HG03457 (cell line): ENCODE measurements around the gene NUP153.

Source experiments
- ATAC-seq: cut with Tn5 transposase; IDR thresholded peaks from one replicate; pipeline ENCODE4 v1.9.1; 2021; ENCODE audit warnings: moderate number of reproducible peaks; ENCODE audit not compliant: unreplicated experiment

The NUP153 gene

DNA sequence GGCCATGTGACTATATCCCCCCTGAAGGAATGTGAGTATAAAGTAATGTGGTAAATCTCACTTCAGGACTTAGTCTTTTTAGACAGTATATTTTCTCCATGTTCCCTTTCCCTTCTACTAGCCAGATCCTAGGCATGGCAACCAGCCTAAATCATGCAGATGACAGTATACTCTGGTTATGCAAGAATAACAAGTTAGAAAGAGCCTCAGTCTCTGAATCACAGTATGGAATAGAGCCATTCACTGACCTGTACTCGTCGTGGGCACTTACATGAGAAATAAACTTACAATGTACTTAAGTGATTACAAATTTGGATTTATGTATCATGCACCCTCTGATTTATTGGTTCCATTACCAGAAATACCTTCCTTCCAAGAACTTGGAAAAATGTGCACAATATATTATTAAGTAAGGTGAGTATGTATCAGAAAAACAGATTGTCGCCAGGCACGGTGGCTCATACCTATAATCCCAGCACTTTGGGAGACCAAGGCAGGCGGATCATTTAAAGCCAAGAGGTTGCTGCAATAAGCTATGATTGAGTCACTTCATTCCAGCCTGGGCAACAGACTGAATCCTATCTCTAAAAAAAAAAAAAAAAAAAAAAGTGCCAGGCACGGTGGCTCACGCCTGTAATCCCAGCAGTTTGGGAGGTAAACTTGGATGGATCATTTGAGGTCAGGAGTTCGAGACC, 131.7 kb downstream of the NUP153 start:
- no peak for ATAC-seq

GRCh38 chr6:17565399-17565798, 141.3 kb downstream of the NUP153 start:
- no peak for ATAC-seq
